ENCODE data around the gene ATOH8. TPM values are rescaled to one million over a fixed set of nuclear protein-coding genes. Genes with fewer than 3 reads are reported as not detected.

ATOH8 gene
- total and polyA plus RNA-seq, 2 donors (not counting 3 experiments of a cell fraction or from before 2014, with no cell fraction given), result 10.3 to 12.8 TPM

DNA sequence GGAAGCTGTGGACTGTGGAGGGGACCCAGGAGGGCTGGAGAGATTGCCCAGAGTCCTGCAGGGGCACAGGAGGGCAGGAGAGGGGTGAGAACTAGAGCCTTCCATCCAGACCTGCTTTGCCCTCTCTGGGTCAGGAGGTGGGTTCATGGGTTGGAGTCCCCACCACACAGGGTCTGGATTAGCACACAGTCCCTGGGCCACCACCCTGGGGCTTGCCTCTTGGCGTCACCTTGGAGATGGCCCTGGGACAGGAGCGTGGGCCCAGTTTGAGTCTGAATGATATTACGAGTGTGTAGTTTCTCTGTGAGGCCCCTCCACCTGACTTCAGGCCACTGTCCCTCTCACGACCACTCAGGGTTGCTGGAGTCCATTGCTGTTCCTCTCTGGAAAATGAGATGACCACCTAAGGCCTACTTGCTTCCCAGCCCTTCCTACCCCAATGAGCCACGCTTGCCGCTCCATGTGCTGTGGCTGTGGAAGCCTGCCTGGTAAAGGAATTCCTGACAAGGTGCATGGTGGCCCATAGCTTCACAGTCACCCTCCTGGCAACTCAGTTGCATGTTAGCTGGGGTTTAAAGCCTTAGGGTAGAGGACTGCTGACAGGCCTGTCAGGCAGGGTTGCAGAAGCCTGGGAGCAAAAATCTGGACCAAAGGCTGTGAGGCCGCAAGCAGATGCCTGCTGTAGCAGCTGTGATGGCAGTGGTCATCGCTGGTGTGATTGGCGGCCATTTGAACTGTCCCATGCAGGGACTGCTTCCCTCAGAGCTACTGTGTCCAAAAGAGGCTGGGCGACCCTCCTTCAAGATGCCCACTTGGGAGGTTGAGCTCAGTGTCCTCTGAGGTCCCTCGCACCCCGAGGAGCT lies 14.2 kb downstream of the ATOH8 start:
- FAIRE-seq, result no peak
- Histone ChIP-seq H3K4me3 (replicated peaks in 1 of 3; ENCODE audit: insufficient read depth in 1 of 3, low read depth in 1 of 3, low read length in 3 of 3) (no peak overlapping the region), H3K79me2 (ENCODE audit: control insufficient read depth, insufficient read depth, low read length) (no peaks in the 10 kb centered on the region), H3K27ac (ENCODE audit: insufficient read depth, low read depth, low read length) (no peak overlapping the region), H2AFZ (ENCODE audit: low read depth, low read length) (no peak overlapping the region), H3K9me3 (replicated peaks; ENCODE audit: control insufficient read depth, insufficient read depth, low read length) (no peaks in the 10 kb centered on the region), H3K27me3 (ENCODE audit: control insufficient read depth in 2 of 2, insufficient read depth in 2 of 2, low read length in 2 of 2) (no peaks in the 10 kb centered on the region), H3K4me1 (ENCODE audit: control insufficient read depth, extremely low read depth, insufficient read depth, low read length) (peaks cover 50% of the 10 kb centered on the region), H3K9ac (replicated peaks; ENCODE audit: extremely low read depth, insufficient read depth, low read length) (no peak overlapping the region), H3K4me2 (ENCODE audit: insufficient read depth, low read length) (no peak overlapping the region), H3K9me1 (replicated peaks; ENCODE audit: control insufficient read depth, extremely low read depth, insufficient read depth, low read length) (no peaks in the 10 kb centered on the region), H4K20me1 (replicated peaks; ENCODE audit: control insufficient read depth, extremely low read depth, insufficient read depth, low read length) (no peaks in the 10 kb centered on the region), H3K36me3 (ENCODE audit: control insufficient read depth in 2 of 2, extremely low read depth in 1 of 2, insufficient read depth in 2 of 2, low read length in 2 of 2) (no peaks in the 10 kb centered on the region)
- ChIA-PET CTCF (interaction anchor here (1.1 to 9.0 kb wide), 6 partner anchors 8 to 59 kb away, joined by 4 to 106 read pairs (median 20); partner anchors contain the start of gene ATOH8), POLR2A (no interaction called here)
- BruUV-seq (replicated peaks), result no TSS peak
- dilution Hi-C loops (cut with MboI; ENCODE audit: extremely low pct_ligation_motif_present, low sequenced_read_pairs), result no loop called here
- intact Hi-C loops (cut with micrococcal nuclease), result no loop called here
- DNase-seq (ENCODE audit: low read depth, low spot score), result no peak
- TF ChIP-seq POLR2AphosphoS5 (IDR thresholded peaks at IDR 0.05; ENCODE audit: insufficient read depth, low read depth, low read length), result no peak
- TF ChIP-seq GATA2 (IDR thresholded peaks at IDR 0.05; ENCODE audit: insufficient read depth, insufficient read length, low read depth, low read length), result no peak
- TF ChIP-seq JUN (IDR thresholded peaks at IDR 0.05; ENCODE audit: borderline replicate concordance, insufficient read depth, insufficient read length, low read depth), result no peak
- TF ChIP-seq MYC (IDR thresholded peaks at IDR 0.05; ENCODE audit: low read depth, low read length), result no peak
- no peak for TF ChIP-seq FOS (IDR thresholded peaks at IDR 0.05; ENCODE audit: borderline replicate concordance, insufficient read depth, low read length)
- TF ChIP-seq, protein P1, sequence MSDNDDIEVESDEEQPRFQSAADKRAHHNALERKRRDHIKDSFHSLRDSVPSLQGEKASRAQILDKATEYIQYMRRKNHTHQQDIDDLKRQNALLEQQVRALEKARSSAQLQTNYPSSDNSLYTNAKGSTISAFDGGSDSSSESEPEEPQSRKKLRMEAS (IDR thresholded peaks at IDR 0.05; ENCODE audit: insufficient read depth, insufficient read length), result no peak
- TF ChIP-seq, protein P2, sequence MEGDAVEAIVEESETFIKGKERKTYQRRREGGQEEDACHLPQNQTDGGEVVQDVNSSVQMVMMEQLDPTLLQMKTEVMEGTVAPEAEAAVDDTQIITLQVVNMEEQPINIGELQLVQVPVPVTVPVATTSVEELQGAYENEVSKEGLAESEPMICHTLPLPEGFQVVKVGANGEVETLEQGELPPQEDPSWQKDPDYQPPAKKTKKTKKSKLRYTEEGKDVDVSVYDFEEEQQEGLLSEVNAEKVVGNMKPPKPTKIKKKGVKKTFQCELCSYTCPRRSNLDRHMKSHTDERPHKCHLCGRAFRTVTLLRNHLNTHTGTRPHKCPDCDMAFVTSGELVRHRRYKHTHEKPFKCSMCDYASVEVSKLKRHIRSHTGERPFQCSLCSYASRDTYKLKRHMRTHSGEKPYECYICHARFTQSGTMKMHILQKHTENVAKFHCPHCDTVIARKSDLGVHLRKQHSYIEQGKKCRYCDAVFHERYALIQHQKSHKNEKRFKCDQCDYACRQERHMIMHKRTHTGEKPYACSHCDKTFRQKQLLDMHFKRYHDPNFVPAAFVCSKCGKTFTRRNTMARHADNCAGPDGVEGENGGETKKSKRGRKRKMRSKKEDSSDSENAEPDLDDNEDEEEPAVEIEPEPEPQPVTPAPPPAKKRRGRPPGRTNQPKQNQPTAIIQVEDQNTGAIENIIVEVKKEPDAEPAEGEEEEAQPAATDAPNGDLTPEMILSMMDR (IDR thresholded peaks at IDR 0.05; ENCODE audit: extremely low read depth in 1 of 2, insufficient read depth in 1 of 2, low read depth in 1 of 2, low read length in 2 of 2), result no peak
- TF ChIP-seq POLR2A (IDR thresholded peaks at IDR 0.05; ENCODE audit: low read depth, low read length), result no peak
- no peak for TF ChIP-seq EZH2 (IDR thresholded peaks at IDR 0.05; ENCODE audit: borderline replicate concordance, low read depth, low read length, severe bottlenecking)

All from endothelial cell of umbilical vein (primary cell).